Stimulated activated CD8-positive, alpha-beta memory T cell treated with anti-CD3 and anti-CD28 coated beads, Interleukin-12 subunit alpha, Interleukin-12 subunit beta, amount 100 ng/mL, for 24 hours (primary cell): ENCODE data around the gene RHBDD3.

Experiments used
- DNase-seq: peaks from one replicate; pipeline ENCODE4 v3.0.0-alpha.2; 2020; ENCODE audit errors: extremely low read depth

Gene RHBDD3

DNA sequence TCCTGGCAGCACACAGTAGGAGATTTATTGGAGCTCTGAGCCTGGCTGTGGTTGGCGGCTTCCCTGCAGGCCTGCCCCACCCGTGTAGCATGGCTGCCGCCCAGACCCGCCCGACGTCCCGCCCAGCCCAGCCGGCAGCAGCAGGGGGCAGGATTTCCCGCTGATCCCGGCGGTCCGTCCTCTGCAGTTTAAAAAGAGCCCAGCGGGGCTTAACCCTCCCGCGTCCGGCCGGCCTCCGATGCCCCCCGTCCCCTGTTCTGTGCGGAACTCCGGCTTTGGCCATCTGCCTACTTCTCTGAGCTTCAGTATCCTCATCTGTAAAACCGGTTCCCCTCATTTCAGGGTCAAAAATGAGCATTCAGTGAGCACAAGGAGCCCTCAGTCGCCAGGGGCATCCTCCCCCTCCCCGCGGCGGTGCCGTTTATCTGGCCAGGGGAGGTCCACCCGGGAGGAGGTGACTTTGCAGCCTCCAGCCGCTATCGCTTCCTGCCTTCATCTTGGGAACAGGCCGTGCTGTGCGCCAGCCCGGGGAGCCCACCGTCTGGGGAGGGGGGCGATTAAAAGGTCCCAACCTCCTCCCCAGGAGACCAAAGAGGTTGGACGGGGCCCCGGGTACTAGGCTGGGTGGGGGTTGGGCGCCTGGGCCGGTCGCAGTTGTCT is 38.5 kb upstream of the RHBDD3 start, which contains the start of gene GAS2L1:
TSS of gene GAS2L1 (plus strand) at position 476 of the 660 bp plus-strand sequence. CDS start 1,456 bp downstream, outside the sequence.
- no peak for DNase-seq

DNA sequence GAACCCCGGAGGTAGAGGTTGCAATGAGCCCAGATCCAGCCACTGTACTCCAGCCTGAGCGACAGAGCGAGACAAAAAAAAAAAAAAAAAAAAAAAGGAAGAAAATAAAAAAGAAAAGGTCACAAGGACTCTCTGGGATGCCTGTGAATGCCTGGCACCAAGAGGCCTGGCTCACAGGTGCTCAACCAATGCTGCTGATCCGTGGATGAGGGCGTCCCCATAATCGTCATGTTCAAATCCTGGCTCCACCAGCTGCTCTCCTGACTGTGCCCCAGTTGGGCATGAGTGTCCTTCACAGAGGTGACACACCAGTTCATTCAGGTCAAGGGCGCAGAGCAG is 38.0 kb upstream of the RHBDD3 start:
- DNase-seq = no peak

DNA sequence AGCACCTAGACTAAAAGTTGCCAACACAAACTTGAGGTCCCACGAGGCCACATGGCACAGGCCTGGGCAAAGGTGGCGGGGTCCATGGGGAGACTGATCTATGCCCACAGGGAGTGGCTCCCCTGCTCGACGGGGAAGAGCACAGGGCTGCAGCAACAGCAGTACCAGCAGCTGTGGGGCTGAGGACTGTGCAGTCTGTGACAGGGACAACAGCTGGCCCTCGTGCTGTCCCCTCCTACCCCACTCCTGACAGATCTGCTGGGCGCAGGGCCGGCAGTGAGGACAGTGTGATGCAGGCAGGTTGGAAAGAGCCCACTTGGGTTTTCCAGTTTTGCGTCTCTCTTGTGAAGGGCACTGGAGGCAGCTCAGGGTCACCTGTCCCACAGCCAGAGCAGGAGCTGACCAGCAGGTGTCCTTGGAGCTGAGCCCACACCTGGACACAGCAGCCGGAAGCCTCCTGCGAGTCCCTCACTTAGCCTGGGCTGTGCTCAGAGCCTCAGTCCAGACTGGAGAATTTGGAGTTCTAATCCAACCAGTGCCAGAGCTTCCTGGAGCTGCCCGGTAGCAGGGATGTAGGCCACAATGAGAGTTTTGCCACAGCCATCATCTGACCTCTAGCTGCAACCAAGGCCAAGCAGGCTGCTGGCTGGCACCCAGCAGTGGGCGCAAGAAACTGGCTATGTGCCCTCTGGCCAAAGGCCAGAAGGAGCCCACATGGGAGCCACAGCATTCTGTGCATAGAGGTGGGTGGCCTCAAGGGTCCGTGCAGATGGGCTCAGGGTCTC is 35.1 kb upstream of the RHBDD3 start:
- DNase-seq = no peak

DNA sequence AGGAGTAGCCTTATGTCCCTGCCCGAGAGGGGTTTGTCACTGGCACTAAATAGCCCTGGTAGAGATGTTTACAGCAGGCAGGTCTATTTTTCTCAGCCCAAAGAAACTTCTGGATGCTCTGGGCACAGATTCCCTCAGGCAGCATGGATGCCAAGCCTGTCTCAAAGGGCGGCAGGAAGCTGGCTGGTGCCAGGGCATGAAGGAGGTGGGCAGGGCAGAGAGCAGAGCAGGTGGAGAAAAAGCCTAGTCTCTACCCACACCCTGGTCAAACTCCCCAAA is 34.6 kb upstream of the RHBDD3 start:
- no peak for DNase-seq

DNA sequence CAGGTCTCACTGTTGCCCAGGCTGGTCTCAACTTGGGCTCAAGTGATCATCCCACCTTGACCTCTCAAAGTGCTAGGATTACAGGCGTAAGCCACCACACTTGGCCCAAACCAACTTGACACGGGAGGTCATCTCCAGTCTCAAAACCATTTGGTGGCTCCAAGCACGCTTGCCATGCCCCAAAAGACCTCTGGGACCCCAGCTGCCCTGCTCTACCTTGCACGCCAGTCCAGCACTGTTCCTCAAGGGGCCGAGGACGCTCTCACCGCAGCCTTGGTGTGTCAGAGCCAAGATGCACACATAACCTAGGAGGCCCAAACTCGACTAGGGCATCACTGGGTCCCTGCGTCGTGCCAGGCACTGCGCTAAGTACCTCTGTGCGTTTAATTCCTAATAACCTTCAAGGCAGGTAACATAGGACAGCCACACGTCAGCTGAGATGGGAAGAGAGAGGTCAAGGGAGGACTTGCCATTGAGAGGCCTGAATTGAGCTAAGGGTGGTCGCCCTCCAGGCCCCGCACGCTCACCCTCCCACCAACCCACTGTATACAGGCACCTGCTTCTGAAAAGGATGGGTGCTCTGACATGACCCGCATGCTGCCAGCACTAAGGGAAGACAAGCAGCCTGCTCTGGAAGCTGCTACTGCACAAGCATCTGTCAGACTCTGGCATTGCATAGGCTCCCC is 34.1 kb upstream of the RHBDD3 start:
- no peak for DNase-seq

DNA sequence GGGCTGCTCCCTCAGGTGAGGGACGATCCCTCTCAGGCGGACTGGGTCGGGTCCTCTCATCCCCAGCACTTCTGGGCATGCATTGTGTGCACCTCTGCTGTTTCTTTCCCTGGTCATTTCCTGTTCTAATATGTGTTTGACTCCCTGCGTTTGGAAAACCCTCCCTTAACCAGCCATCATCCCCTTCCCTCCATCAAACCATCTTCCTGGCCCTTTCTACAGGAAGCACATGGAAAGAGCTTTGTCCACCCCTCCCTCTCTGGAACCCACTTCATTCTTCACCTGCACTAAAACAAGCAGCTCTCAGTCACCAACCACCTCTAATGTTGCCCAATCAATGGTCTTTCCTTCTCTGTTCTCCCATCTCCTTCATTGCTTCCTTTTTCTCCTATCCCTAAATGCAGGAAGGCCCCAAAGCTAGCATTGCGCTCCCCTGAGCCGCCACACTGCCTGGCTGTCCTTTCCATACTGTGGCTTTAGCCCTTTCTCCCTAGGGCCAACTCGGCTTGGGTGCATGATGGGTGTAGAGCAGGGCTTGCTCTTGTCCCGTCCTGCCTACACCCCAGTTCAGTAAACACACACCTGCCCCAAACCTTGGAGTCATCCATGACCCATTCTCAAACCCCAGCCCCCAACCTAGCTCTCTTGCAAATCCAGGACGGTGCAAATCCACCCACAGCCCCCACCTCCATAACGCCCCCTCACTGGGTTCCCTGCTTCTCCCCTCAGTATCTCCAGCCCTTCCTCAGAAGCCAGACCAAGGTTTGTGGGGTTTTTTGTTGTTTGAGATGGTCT is 33.2 kb upstream of the RHBDD3 start:
- DNase-seq = no peak

DNA sequence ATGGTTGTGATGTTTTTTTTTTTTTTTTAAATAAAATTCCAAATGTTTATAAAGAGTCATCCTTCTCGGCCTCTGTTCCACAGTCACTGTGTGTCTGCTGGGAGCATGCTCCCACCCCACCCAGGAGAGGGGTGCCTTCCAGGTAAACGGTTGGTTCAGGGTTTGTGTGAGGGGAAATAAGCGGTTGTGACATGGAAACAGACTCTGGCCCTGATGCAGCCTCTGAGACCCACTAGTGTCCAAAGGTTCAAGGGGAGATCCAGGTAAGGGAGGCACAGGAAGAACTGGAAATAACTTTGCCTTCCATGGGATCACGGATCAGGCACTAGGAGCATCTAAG is 32.7 kb upstream of the RHBDD3 start:
- no peak for DNase-seq

DNA sequence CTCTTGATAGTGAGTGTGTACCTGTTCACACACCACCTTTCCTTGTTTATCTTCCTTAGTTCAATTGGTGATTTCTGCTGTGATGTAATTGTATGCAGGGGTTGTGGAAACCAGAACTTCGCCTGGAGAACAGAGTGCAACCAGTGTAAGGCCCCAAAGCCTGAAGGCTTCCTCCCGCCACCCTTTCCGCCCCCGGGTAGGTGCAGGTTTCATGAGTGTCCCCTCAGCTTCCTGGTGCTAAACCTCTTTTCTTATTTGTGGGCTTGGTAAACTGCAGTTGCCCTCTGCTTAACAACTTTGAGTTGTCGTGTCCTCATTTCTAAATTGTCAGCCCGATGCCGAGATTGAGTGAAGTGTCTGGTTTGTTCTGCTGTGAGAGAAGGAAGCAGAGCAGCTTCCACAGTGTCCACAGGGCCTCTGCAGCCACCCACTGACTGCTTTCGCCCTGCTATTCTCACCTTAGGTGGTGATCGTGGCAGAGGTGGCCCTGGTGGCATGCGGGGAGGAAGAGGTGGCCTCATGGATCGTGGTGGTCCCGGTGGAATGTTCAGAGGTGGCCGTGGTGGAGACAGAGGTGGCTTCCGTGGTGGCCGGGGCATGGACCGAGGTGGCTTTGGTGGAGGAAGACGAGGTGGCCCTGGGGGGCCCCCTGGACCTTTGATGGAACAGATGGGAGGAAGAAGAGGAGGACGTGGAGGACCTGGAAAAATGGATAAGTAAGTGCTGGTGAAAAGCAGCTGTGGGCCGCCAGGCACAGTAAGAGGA is 31.5 kb upstream of the RHBDD3 start:
- DNase-seq = no peak

DNA sequence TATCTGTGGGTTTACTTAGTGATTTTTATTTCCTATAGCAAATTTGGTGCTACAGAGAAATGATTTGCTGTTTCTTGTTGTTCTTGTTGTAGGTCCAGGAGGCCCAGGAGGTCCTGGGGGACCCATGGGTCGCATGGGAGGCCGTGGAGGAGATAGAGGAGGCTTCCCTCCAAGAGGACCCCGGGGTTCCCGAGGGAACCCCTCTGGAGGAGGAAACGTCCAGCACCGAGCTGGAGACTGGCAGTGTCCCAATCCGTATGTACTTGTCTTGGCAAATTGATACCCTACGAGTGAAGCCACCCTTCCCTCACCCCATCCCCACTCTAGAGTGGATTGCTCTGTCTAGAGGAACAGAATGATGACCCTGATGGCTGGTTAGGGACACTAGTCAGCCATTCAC is 30.9 kb upstream of the RHBDD3 start:
- DNase-seq = no peak

DNA sequence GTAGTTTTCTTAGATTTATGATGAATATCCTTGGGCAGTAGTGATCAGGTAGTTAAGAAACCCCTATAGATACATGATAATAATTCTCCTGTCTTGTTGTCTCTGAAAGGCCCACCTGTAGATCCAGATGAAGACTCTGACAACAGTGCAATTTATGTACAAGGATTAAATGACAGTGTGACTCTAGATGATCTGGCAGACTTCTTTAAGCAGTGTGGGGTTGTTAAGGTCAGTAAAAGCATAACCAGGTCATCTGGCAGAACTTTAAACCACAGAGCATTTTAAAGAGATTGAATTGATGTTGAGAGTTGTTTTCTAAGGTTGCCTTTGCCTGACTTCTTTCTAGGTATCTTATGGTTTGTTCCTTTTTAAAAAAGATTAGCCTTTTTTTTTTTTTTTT is 24.6 kb upstream of the RHBDD3 start:
- DNase-seq = no peak

DNA sequence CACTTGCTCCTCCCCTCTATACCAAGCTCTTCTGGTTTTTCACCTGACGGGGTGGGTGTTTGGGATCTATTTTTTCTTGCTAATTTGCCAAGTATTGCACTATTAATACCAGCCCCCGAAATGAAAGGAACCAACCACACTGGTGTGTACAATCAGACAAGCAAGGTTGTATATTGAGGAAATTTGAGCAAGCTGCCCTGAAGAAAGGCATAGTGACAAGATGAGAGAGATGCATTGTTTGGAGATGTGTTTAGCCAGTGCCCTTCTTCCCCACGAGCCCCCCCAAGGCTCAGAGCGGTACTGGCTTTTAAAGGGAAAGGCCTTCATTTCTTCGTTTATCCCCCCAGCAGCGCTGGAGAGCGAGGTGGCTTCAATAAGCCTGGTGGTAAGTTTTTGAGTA is 23.4 kb upstream of the RHBDD3 start:
- DNase-seq = no peak

DNA sequence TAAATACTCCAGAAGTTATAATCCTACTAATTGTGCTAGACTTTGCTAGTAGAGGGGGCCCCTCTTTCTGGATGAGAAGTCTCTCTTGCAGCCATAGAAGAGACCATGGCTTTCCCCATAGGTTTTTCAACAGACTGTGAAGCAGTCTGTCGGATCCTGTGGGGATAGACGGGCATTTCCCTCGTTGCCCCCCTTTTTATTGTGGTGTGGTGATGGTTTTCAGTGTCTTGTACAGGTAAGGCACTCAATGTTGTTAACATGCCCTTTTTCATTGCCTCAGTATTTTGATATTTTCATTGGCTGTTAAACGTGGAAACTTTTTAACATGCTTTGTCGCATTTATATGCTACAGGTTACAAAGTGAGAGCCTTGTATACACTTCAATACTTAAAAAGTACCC is 22.3 kb upstream of the RHBDD3 start:
- no peak for DNase-seq

DNA sequence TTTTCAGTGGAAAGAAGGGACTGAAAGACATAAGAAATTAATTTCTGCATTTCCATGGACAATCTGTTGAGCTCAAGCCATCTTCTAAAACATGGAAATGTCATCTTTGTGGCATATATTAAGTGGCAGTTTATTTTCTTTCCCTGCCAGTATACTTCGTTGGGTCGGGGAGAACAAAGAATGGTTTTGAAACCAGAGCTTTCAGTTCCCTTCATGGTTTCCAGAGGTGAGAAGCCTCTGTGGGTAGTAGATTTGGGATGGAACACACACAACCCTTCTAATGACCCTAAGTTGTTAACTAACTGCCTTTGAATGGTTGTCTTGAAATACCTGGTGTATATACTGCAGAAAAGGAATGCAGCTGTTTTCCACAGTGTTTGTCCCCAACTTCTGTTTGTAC is 21.1 kb upstream of the RHBDD3 start:
- no peak for DNase-seq

DNA sequence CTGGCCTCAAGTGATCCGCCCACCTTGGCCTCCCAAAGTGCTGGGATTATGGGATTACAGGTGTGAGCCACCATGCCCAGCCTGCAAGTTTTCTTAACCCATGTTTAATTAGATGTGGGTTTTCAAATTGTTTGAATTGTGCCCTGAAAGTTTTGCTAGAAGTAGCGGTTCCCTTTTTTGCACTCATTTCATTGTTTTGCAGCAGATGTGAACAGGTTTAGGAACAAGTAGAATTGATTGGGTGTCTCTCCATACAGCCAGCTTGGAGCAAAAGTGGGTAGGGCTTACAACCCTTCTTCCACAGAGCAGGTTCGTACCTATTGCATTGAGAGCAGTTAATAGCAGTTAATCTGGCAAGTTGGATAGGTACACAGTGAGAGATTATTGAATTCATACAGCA is 16.4 kb upstream of the RHBDD3 start:
- DNase-seq = no peak

DNA sequence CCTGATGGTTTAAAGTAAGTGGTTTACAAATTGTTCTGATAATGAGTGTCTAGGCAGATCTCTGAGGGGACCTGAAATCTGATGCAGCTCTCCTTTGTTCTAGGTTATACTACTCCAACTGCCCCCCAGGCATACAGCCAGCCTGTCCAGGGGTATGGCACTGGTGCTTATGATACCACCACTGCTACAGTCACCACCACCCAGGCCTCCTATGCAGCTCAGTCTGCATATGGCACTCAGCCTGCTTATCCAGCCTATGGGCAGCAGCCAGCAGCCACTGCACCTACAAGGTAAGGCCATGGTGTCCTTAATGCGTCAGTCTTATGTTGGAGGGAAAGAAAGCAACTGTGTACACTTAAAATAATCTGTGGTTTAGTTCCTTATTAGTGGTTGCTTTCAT is 10.1 kb upstream of the RHBDD3 start:
- no peak for DNase-seq

DNA sequence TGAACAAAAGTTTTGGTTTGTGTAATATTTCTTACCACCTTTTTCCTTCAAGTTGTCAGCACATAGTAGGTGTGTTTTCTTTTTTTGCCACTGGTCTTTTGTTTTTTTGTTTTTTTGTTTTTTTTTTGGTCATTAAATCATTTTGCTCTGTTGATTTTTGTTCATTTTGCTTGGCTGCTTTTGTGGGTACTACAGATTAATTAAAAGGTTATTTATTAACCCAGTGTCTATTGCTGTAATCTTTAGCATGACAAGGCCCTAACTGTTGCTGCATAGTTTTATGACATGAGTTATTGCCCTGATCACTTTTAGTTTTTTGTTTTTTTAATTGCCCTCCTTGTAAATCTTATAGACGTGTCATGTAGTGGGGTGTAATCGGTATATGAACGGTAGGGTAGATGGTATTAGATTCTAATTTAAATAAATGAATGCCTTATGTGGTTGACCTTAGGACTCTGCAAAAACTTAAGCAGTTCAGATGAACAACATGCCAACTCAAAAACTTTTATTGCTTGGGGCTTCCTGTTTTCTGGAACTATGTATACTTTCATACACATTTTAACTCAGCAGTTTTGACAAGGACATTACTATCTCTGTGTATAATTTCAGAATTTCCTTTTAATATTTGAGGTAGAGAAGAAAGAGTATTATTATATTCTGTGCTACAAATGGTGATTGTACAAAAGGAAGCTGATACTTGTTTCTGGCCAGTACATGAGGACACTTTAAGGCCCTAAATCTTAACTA is 8.2 kb upstream of the RHBDD3 start:
- DNase-seq = no peak

DNA sequence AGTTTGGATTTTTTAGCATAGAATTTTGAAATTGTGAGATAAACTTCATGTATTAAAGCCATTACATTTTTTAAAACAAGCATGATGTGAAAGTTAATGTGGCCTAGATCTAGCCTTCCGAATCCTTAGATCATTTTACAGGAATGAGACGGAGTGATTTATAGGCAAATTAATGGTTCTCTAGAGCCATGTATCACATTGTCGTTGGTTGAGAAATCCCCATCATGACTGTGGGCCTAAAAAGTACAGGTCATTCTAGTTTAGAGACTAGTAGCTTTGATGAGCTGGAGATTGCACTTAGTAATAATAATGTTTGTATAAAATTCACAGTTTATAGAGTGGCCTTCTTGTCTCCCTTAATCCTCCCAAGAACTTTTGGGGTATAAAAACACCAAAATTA is 7.4 kb upstream of the RHBDD3 start:
- DNase-seq = no peak

DNA sequence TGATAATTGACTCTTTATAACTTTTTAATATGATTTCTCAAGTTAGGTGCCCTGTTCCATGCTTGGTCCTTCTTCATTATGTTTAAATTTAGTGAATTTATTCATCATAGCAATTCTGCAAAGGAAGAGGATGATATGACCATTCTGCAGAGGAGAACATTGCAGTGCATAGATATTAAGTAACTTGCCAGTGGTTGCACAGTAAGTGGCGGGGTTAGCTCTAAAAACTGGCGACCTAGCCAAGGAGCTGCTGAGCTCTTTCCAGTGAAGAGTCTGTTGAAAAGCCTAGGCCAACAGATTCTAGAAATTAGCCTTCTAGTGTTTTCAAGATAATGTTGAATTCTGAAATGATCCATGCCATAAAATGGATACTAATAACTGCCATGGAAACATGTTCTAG is 4.8 kb upstream of the RHBDD3 start:
- no peak for DNase-seq

DNA sequence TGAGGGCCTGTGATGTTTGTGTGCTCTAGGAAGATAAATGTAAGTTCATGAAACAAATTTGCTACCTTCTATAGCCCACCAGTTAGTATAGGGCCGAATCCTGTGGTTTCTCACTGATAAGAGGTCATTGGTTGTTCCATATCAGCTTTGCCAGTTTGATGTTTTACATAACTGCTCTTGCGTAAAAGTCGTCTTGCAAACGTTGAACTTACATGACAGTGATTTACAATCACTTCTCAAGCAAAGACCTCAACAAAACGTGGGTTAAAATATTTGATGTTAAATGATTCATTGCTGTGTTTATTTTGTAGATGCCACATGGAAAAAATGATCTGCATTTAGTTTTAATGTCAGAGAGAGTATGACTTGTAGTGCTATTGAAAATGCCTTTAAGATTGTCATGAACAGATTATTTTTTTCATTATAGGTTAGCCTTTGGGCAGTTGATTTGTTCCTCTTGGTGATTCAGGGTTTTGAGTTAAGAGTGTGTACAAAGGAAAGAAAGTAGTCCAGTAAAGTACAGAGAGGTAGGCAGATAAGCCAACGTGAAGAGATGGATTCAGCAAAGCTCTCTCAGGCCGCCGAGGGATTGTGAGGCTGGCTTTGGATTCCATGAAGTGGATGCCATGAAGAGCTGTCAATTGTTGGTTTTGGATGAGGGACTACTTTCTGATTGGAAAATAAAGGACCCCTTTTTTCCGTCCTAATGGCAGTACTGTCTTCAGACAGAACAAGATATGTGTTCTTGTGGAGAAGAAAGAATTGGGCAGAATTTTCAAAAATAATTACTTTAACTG is 2.9 kb upstream of the RHBDD3 start:
- DNase-seq = no peak

DNA sequence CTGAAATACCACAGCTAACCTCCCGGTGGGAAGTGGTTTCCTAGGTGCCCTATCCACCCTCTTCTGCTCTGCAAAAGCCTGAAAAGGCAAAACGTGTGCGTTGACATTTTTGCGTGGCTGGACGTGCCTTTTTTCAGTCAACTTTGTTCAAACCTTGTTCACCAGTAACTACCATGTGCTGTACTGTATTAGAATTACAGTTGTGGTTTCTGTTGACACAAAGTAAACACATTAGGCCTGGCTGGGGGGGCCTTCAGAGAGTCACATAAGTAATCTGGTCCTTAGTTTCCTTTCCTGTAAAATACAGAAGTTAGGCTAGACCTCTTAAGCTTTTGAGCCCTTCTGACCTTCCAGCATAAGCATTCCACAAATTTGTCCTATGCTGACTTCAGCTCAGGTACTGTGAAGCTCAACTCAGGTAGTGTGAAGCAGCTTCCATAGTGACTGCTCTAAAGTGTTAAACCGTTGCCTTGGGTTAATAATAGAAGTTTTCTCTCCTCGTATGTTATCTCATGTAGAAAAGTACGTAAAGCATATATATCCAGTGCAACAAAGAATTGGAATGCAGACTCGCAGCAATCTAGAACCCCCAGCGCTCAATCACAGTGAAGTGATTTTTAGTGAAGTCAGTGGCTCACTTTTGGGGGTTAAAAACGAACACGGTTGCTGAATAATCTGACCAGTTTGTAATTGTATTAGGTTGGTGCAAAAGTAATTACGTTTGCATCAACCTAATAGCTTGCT is 2.1 kb upstream of the RHBDD3 start:
- no peak for DNase-seq
